Tibial nerve (tissue), 3 donors: ENCODE measurements around the gene CSF1.

ENCODE experiments used
- CTCF ChIP-seq, 5 experiments: fragments of 200-600 bp in 3 of 5; fragments of 450-650 bp in 2 of 5; sonication (generic) in 3 of 5; IDR thresholded peaks; one replicate each; pipeline ENCODE4 v1.5.1; 2016 to 2019; ENCODE audit warnings: antibody characterized with exemption in 5 of 5, mild to moderate bottlenecking in 3 of 5, moderate library complexity in 2 of 5
- POLR2A ChIP-seq, 2 donors: fragments of 450-650 bp; IDR thresholded peaks; one replicate each; pipeline ENCODE4 v1.6.1; 2017; ENCODE audit warnings: antibody characterized with exemption in 2 of 2, mild to moderate bottlenecking in 2 of 2, moderate library complexity in 2 of 2

GRCh38 chr1:109944541-109944940, 33.9 kb downstream of the CSF1 start:
- TF ChIP-seq CTCF (IDR thresholded peaks at IDR 0.05) (no peak), POLR2A (IDR thresholded peaks at IDR 0.05) (no peak)
